WTC11 (cell line): Measurements from ENCODE around the gene DIAPH1. TPM values are rescaled to one million over a fixed set of nuclear protein-coding genes. Genes with fewer than 3 reads are reported as not detected.
A peak's percentile ranks its signal among the peaks of the same experiment; 100 is the strongest.

Source experiments
- ATAC-seq: fragments of 200-7000 bp; cut with Tn5 transposase; 2 replicates; pipeline ENCODE4 v1.10.0; 2021; ENCODE audit warnings: mild to moderate bottlenecking, moderate library complexity
- CTCF ChIA-PET: fragments of 300-600 bp; sonication (Branson Sonifier 250); formaldehyde crosslinking; loops from one replicate; lab custom pipeline; 2021; ENCODE audit warnings: antibody characterized with exemption; lab: Charles Lee
- POLR2A ChIA-PET: fragments of 350-600 bp; sonication (Branson Sonifier 250); formaldehyde crosslinking; loops from one replicate; lab custom pipeline; 2021; ENCODE audit warnings: antibody characterized with exemption; lab: Charles Lee
- DNase-seq: peaks from one replicate; pipeline ENCODE4 v3.0.0; 2021; ENCODE audit warnings: low spot score
- H3K27ac Mint-ChIP-seq: 2 replicates; pipeline ENCODE4 v1.8.0; 2021; ENCODE audit warnings: mixed read lengths
- H3K27me3 Mint-ChIP-seq: 2 replicates; pipeline ENCODE4 v1.8.0; 2021; ENCODE audit warnings: low read depth, mild to moderate bottlenecking, moderate library complexity, mixed read lengths
- H3K36me3 Mint-ChIP-seq: 2 replicates; pipeline ENCODE4 v1.8.0; 2021; ENCODE audit warnings: mixed read lengths
- H3K4me1 Mint-ChIP-seq: 2 replicates; pipeline ENCODE4 v1.8.0; 2022; ENCODE audit warnings: mixed read lengths
- H3K4me3 Mint-ChIP-seq: 2 replicates; pipeline ENCODE4 v1.8.0; 2021; ENCODE audit warnings: mild to moderate bottlenecking, moderate library complexity, mixed read lengths
- H3K9me3 Mint-ChIP-seq: 2 replicates; pipeline ENCODE4 v1.8.0; 2021; ENCODE audit warnings: mixed read lengths
- ATF3 ChIP-seq: sonication (generic); formaldehyde crosslinking; conservative IDR thresholded peaks from 2 replicates; pipeline ENCODE4 v1.8.1; 2022; ENCODE audit warnings: mild to moderate bottlenecking, missing genetic modification reagents
- CREM ChIP-seq: sonication (generic); formaldehyde crosslinking; IDR thresholded peaks from 2 replicates; pipeline ENCODE4 v1.8.1; 2022; ENCODE audit warnings: mild to moderate bottlenecking, missing genetic modification reagents, moderate library complexity
- GRHL2 ChIP-seq: fragments of 250-450 bp; sonication (Bioruptor Pico); IDR thresholded peaks from 2 replicates; pipeline ENCODE4 v1.8.0; 2022; ENCODE audit warnings: mild to moderate bottlenecking, moderate library complexity; ENCODE audit not compliant: insufficient replicate concordance, severe bottlenecking
- HMGA2 ChIP-seq: fragments of 250-450 bp; sonication (Bioruptor Pico); IDR thresholded peaks from 2 replicates; pipeline ENCODE4 v1.4.0; 2021; ENCODE audit warnings: mild to moderate bottlenecking, moderate library complexity
- MLX ChIP-seq: sonication (generic); formaldehyde crosslinking; IDR thresholded peaks from 2 replicates; pipeline ENCODE4 v1.8.1; 2023; ENCODE audit warnings: mild to moderate bottlenecking, missing genetic modification reagents, moderate library complexity
- SMAD4 ChIP-seq: sonication (generic); formaldehyde crosslinking; IDR thresholded peaks from 2 replicates; pipeline ENCODE4 v1.8.0; 2022; ENCODE audit warnings: mild to moderate bottlenecking, missing genetic modification reagents
- TEAD1 ChIP-seq: sonication (generic); formaldehyde crosslinking; IDR thresholded peaks from 2 replicates; pipeline ENCODE4 v1.8.0; 2022; ENCODE audit warnings: mild to moderate bottlenecking, missing genetic modification reagents
- ZMAT4 ChIP-seq: fragments of 250-450 bp; sonication (Bioruptor Pico); IDR thresholded peaks from 2 replicates; pipeline ENCODE4 v1.9.0; 2021; ENCODE audit warnings: mild to moderate bottlenecking
- ZNF121 ChIP-seq: sonication (generic); formaldehyde crosslinking; IDR thresholded peaks from 2 replicates; pipeline ENCODE4 v1.8.0; 2023; ENCODE audit warnings: missing genetic modification reagents
- ZNF219 ChIP-seq: sonication (generic); formaldehyde crosslinking; IDR thresholded peaks from 2 replicates; pipeline ENCODE4 v1.8.0; 2023; ENCODE audit warnings: missing genetic modification reagents, mild to moderate bottlenecking, borderline replicate concordance
- ZNF317 ChIP-seq: sonication (generic); formaldehyde crosslinking; IDR thresholded peaks from 2 replicates; pipeline ENCODE4 v1.8.1; 2023; ENCODE audit warnings: low read depth, mild to moderate bottlenecking, moderate library complexity, missing genetic modification reagents, borderline replicate concordance
- ZNF416 ChIP-seq: fragments of 250-450 bp; sonication (Bioruptor Pico); IDR thresholded peaks from 2 replicates; pipeline ENCODE4 v1.9.0; 2021; ENCODE audit warnings: mild to moderate bottlenecking, inconsistent platforms
- ZSCAN18 ChIP-seq: fragments of 250-450 bp; sonication (Bioruptor Pico); IDR thresholded peaks from 2 replicates; pipeline ENCODE4 v2.1.2; 2022; ENCODE audit warnings: mild to moderate bottlenecking, moderate library complexity
- total RNA-seq: library from RNA; stranded (reverse); gene quantifications from 3 replicates; pipeline ENCODE4 v1.2.3, GENCODE V29; 2021
- TF ChIP-seq, protein P1 (sequence below): sonication (generic); formaldehyde crosslinking; IDR thresholded peaks from 2 replicates; pipeline ENCODE4 v1.8.1; 2023; ENCODE audit warnings: mild to moderate bottlenecking, missing genetic modification reagents, borderline replicate concordance
- TF ChIP-seq, protein P2 (sequence below): sonication (generic); formaldehyde crosslinking; IDR thresholded peaks from 2 replicates; pipeline ENCODE4 v1.8.1; 2023; ENCODE audit warnings: mild to moderate bottlenecking, moderate library complexity, missing genetic modification reagents
- TF ChIP-seq, protein P3 (sequence below): sonication (generic); formaldehyde crosslinking; IDR thresholded peaks from 2 replicates; pipeline ENCODE4 v1.8.0; 2023; ENCODE audit warnings: missing genetic modification reagents, mild to moderate bottlenecking, borderline replicate concordance

Gene DIAPH1
- total RNA-seq, 1 experiment from 2014 or later, result 109 TPM

GRCh38 chr5:141488591-141489561, 129.9 kb downstream of the DIAPH1 start, which contains the start of gene PCDHGC5:
TSS of gene PCDHGC5 (plus strand) at chr5:141489081. CDS start at chr5:141489241, 160 bp downstream.
- TF ChIP-seq ZNF121 (CRISPR knock-in tag) (peak; percentile 38; the same call in 1 of the 2 replicates), ZMAT4 (CRISPR knock-in tag) (no peak), MLX (CRISPR knock-in tag) (no peak)
- Mint-ChIP-seq H3K9me3 (no peaks in the 10 kb centered on the region), H3K4me1 (peaks cover 50% of the 10 kb centered on the region), H3K4me3 (no peak within 1 kb of the TSS), H3K36me3 (peaks cover 16% of the 10 kb centered on the region), H3K27me3 (peaks cover 73% of the 10 kb centered on the region), H3K27ac (no peak within 1 kb of the TSS)
- POLR2A ChIA-PET, result interaction anchor here (1.7 kb wide), 1 partner anchor 11 kb away, joined by 6 read pairs; no protein-coding TSS in a partner anchor
- CTCF ChIA-PET, result interaction anchor here (0.9 to 4.1 kb wide), 10 partner anchors 10 to 266 kb away, joined by 3 to 36 read pairs (median 6); partner anchors contain the start of genes PCDHB14, PCDHGA10, PCDHGA11 and PCDHGA12
- no peak for ATAC-seq
- DNase-seq, result no peak

DNA sequence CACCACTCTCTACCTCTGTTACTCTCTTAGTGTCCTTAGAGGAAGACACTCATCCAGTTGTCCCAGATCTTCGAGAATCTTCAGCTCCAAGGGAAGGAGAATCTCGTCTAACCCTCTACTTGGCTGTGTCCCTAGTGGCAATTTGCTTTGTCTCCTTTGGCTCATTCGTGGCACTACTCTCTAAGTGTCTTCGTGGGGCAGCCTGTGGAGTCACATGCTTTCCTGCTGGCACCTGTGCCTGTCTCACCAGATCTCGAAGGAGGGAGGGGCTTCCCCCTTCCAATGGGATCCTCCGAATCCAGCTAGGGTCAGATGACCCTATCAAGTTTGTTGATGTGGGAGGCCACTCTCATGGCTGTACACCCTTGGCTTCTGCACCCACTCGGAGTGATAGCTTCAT, 131.7 kb downstream of the DIAPH1 start:
- CTCF ChIA-PET, result interaction anchor here (1.2 to 4.6 kb wide), 4 partner anchors 9 to 38 kb away, joined by 4 to 42 read pairs (median 36); partner anchors contain the start of gene PCDHGC3
- Mint-ChIP-seq H3K27ac (no peak overlapping the region), H3K9me3 (no peaks in the 10 kb centered on the region), H3K27me3 (peaks cover 56% of the 10 kb centered on the region), H3K4me3 (no peak overlapping the region), H3K4me1 (peaks cover 65% of the 10 kb centered on the region), H3K36me3 (peaks cover 16% of the 10 kb centered on the region)
- TF ChIP-seq SMAD4 (no peak), ZNF219 (CRISPR knock-in tag) (no peak), ZSCAN18 (no peak), HMGA2 (CRISPR knock-in tag) (no peak), ATF3 (CRISPR knock-in tag) (no peak), CREM (CRISPR knock-in tag) (no peak), TEAD1 (CRISPR knock-in tag) (no peak), ZMAT4 (CRISPR knock-in tag) (no peak), ZNF416 (CRISPR knock-in tag) (no peak), ZNF317 (no peak), GRHL2 (CRISPR knock-in tag) (no peak)
- TF ChIP-seq, protein P1, sequence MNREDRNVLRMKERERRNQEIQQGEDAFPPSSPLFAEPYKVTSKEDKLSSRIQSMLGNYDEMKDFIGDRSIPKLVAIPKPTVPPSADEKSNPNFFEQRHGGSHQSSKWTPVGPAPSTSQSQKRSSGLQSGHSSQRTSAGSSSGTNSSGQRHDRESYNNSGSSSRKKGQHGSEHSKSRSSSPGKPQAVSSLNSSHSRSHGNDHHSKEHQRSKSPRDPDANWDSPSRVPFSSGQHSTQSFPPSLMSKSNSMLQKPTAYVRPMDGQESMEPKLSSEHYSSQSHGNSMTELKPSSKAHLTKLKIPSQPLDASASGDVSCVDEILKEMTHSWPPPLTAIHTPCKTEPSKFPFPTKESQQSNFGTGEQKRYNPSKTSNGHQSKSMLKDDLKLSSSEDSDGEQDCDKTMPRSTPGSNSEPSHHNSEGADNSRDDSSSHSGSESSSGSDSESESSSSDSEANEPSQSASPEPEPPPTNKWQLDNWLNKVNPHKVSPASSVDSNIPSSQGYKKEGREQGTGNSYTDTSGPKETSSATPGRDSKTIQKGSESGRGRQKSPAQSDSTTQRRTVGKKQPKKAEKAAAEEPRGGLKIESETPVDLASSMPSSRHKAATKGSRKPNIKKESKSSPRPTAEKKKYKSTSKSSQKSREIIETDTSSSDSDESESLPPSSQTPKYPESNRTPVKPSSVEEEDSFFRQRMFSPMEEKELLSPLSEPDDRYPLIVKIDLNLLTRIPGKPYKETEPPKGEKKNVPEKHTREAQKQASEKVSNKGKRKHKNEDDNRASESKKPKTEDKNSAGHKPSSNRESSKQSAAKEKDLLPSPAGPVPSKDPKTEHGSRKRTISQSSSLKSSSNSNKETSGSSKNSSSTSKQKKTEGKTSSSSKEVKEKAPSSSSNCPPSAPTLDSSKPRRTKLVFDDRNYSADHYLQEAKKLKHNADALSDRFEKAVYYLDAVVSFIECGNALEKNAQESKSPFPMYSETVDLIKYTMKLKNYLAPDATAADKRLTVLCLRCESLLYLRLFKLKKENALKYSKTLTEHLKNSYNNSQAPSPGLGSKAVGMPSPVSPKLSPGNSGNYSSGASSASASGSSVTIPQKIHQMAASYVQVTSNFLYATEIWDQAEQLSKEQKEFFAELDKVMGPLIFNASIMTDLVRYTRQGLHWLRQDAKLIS (CRISPR knock-in tag), result no peak
- TF ChIP-seq, protein P2, sequence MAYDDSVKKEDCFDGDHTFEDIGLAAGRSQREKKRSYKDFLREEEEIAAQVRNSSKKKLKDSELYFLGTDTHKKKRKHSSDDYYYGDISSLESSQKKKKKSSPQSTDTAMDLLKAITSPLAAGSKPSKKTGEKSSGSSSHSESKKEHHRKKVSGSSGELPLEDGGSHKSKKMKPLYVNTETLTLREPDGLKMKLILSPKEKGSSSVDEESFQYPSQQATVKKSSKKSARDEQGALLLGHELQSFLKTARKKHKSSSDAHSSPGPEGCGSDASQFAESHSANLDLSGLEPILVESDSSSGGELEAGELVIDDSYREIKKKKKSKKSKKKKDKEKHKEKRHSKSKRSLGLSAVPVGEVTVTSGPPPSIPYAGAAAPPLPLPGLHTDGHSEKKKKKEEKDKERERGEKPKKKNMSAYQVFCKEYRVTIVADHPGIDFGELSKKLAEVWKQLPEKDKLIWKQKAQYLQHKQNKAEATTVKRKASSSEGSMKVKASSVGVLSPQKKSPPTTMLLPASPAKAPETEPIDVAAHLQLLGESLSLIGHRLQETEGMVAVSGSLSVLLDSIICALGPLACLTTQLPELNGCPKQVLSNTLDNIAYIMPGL (CRISPR knock-in tag), result no peak
- TF ChIP-seq, protein P3, sequence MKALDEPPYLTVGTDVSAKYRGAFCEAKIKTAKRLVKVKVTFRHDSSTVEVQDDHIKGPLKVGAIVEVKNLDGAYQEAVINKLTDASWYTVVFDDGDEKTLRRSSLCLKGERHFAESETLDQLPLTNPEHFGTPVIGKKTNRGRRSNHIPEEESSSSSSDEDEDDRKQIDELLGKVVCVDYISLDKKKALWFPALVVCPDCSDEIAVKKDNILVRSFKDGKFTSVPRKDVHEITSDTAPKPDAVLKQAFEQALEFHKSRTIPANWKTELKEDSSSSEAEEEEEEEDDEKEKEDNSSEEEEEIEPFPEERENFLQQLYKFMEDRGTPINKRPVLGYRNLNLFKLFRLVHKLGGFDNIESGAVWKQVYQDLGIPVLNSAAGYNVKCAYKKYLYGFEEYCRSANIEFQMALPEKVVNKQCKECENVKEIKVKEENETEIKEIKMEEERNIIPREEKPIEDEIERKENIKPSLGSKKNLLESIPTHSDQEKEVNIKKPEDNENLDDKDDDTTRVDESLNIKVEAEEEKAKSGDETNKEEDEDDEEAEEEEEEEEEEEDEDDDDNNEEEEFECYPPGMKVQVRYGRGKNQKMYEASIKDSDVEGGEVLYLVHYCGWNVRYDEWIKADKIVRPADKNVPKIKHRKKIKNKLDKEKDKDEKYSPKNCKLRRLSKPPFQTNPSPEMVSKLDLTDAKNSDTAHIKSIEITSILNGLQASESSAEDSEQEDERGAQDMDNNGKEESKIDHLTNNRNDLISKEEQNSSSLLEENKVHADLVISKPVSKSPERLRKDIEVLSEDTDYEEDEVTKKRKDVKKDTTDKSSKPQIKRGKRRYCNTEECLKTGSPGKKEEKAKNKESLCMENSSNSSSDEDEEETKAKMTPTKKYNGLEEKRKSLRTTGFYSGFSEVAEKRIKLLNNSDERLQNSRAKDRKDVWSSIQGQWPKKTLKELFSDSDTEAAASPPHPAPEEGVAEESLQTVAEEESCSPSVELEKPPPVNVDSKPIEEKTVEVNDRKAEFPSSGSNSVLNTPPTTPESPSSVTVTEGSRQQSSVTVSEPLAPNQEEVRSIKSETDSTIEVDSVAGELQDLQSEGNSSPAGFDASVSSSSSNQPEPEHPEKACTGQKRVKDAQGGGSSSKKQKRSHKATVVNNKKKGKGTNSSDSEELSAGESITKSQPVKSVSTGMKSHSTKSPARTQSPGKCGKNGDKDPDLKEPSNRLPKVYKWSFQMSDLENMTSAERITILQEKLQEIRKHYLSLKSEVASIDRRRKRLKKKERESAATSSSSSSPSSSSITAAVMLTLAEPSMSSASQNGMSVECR (CRISPR knock-in tag), result no peak
- POLR2A ChIA-PET, result no interaction called here
- DNase-seq, result no peak
- no peak for ATAC-seq
